Type B pancreatic cell (in vitro differentiated cells): ENCODE results near the gene EVA1A. TPM values are rescaled to one million over a fixed set of nuclear protein-coding genes. Genes with fewer than 3 reads are reported as not detected.

Experiments
- DNase-seq: peaks from one replicate; pipeline ENCODE4 v3.0.0; 2021; ENCODE audit warnings: mixed read lengths; ENCODE audit not compliant: unreplicated experiment; ENCODE audit errors: extremely low spot score
- H3K27ac Mint-ChIP-seq: 2 replicates; pipeline ENCODE4 v1.8.0; 2021; ENCODE audit warnings: mild to moderate bottlenecking, mixed read lengths
- H3K27me3 Mint-ChIP-seq: 2 replicates; pipeline ENCODE4 v1.8.0; 2021; ENCODE audit warnings: mixed read lengths
- H3K36me3 Mint-ChIP-seq: 2 replicates; pipeline ENCODE4 v1.8.0; 2021; ENCODE audit warnings: mixed read lengths
- H3K4me1 Mint-ChIP-seq: one replicate; pipeline ENCODE4 v1.8.0; 2021; ENCODE audit warnings: mixed read lengths; ENCODE audit not compliant: unreplicated experiment
- H3K4me3 Mint-ChIP-seq: 2 replicates; pipeline ENCODE4 v1.8.0; 2021; ENCODE audit warnings: mild to moderate bottlenecking, mixed read lengths
- H3K9me3 Mint-ChIP-seq: 2 replicates; pipeline ENCODE4 v1.8.0; 2021; ENCODE audit warnings: mixed read lengths
- total RNA-seq: library from RNA; stranded (reverse); gene quantifications from 2 replicates; pipeline ENCODE4 v1.2.1, GENCODE V29; 2021; ENCODE audit warnings: low replicate concordance
- TF ChIP-seq, protein P1 (sequence below): fragments of 200-600 bp; sonication (generic); conservative IDR thresholded peaks from 2 replicates; pipeline ENCODE4 v1.5.0; 2021; ENCODE audit warnings: antibody characterized with exemption, mild to moderate bottlenecking

EVA1A gene
- total RNA-seq, 1 donor from 2014 or later: 13.5 TPM

DNA sequence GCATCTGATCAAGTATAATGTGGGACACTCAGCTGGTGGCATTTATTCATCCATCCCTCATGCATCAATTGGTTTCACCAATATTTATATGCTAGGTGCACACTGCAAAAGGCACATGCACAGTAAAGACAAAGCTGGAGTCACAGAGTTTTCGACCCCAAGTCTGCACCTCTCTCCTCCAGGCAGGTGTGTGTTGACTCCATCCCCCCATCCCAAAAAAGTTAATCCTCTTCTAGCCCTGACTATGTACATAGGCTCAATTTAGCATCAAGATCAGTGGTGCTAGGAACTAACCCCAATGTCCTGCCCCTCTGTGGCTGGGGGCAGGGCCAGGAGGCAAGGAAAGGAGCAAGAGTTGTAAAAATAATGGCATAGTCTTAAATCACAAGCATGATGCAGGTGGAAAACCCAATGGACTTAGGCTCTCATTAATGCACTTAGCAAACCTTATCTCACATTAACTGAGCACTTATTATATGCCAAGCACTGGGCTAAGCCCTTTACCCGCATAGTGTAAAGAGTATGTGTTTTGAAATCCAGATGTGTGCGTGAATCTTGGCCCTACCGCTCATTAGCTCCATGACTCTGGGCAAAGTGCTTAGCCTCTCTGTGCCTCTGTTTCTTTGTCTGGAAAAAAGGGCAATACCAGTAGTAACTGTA lies 3.1 kb downstream of the EVA1A start:
- Mint-ChIP-seq H3K9me3 (no peaks in the 10 kb centered on the region), H3K27ac (no peak overlapping the region), H3K4me3 (peak overlapping the region; percentile 24), H3K27me3 (peaks cover 40% of the 10 kb centered on the region), H3K4me1 (peaks cover 33% of the 10 kb centered on the region), H3K36me3 (no peaks in the 10 kb centered on the region)
- TF ChIP-seq, protein P1, sequence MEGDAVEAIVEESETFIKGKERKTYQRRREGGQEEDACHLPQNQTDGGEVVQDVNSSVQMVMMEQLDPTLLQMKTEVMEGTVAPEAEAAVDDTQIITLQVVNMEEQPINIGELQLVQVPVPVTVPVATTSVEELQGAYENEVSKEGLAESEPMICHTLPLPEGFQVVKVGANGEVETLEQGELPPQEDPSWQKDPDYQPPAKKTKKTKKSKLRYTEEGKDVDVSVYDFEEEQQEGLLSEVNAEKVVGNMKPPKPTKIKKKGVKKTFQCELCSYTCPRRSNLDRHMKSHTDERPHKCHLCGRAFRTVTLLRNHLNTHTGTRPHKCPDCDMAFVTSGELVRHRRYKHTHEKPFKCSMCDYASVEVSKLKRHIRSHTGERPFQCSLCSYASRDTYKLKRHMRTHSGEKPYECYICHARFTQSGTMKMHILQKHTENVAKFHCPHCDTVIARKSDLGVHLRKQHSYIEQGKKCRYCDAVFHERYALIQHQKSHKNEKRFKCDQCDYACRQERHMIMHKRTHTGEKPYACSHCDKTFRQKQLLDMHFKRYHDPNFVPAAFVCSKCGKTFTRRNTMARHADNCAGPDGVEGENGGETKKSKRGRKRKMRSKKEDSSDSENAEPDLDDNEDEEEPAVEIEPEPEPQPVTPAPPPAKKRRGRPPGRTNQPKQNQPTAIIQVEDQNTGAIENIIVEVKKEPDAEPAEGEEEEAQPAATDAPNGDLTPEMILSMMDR: no peak
- DNase-seq: no peak

DNA sequence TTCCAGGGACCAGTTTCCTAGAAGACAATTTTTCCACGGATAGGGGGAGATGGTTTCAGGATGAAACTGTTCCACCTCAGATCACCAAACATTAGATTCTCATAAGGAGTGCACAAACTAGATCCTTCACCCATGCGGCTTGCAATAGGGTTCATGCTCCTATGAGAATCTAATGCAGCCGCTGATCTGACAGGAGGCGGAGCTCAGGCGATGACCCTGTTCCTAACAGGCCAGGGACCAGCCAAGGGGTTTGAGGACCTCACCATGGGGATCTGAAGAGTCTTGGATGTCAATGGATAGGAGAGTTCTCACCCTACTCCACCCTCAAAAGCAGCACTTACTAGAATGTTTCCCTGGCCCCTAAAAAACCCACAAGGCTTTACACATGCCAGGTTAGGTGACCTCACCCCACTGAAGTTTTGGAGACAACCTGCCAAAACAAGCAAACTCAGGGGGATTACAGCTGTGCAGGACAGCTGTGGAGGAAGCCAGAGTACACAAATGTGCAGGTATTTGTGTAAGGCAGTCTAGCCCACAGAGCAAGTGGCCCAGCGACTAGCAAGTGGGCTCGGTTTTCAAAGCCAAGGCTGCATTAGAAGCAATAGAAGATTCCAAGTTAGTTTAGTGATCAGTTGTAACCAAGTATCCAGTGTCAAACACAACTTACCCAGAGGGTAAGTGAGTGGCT lies 3.9 kb downstream of the EVA1A start:
- H3K36me3 Mint-ChIP-seq: peaks cover 5% of the 10 kb centered on the region
- no peak overlapping the region for H3K27ac Mint-ChIP-seq
- peaks cover 28% of the 10 kb centered on the region for H3K4me1 Mint-ChIP-seq
- peaks cover 37% of the 10 kb centered on the region for H3K27me3 Mint-ChIP-seq
- DNase-seq: no peak
- TF ChIP-seq, protein P1: no peak
- no peak overlapping the region for H3K4me3 Mint-ChIP-seq
- no peaks in the 10 kb centered on the region for H3K9me3 Mint-ChIP-seq

- TF ChIP-seq, protein P1: no peak
- H3K4me1 Mint-ChIP-seq: peaks cover 18% of the 10 kb centered on the region
- DNase-seq: no peak
- H3K9me3 Mint-ChIP-seq: no peaks in the 10 kb centered on the region
- peaks cover 28% of the 10 kb centered on the region for H3K27me3 Mint-ChIP-seq
- H3K27ac Mint-ChIP-seq: no peak overlapping the region
- no peak overlapping the region for H3K4me3 Mint-ChIP-seq
- H3K36me3 Mint-ChIP-seq: peaks cover 5% of the 10 kb centered on the region
These were observed 5.0 kb downstream of the EVA1A start for GRCh38 chr2:75555701-75556100.

- Mint-ChIP-seq H3K9me3 (no peaks in the 10 kb centered on the region), H3K27me3 (peaks cover 15% of the 10 kb centered on the region), H3K27ac (no peak overlapping the region), H3K4me1 (peaks cover 12% of the 10 kb centered on the region), H3K36me3 (peaks cover 5% of the 10 kb centered on the region), H3K4me3 (no peak overlapping the region)
- no peak for DNase-seq
- TF ChIP-seq, protein P1: no peak
These were observed 6.7 kb downstream of the EVA1A start for GRCh38 chr2:75553935-75554531.

- TF ChIP-seq, protein P1: no peak
- peaks cover 8% of the 10 kb centered on the region for H3K36me3 Mint-ChIP-seq
- peaks cover 8% of the 10 kb centered on the region for H3K27me3 Mint-ChIP-seq
- H3K4me1 Mint-ChIP-seq: peaks cover 22% of the 10 kb centered on the region
- no peak overlapping the region for H3K27ac Mint-ChIP-seq
- H3K4me3 Mint-ChIP-seq: no peak overlapping the region
- no peak for DNase-seq
- H3K9me3 Mint-ChIP-seq: no peaks in the 10 kb centered on the region
These were observed 8.5 kb downstream of the EVA1A start for GRCh38 chr2:75552222-75552621.
